H1 (cell line): ENCODE data around the gene AZGP1. TPM values are rescaled to one million over a fixed set of nuclear protein-coding genes. Genes with fewer than 3 reads are reported as not detected.

Experiments
- CTCF ChIA-PET: fragments of 300-600 bp; sonication (Branson Sonifier 250); formaldehyde crosslinking; loops from one replicate; lab custom pipeline; 2021; ENCODE audit not compliant: partially characterized antibody; lab: Charles Lee
- POLR2A ChIA-PET: fragments of 300-600 bp; sonication (Branson Sonifier 250); formaldehyde crosslinking; loops from one replicate; lab custom pipeline; 2021; ENCODE audit warnings: inconsistent platforms; ENCODE audit not compliant: partially characterized antibody; lab: Charles Lee
- DNase-seq, 2 experiments: peaks; one replicate each; pipeline versions ENCODE4 v3.0.0 to v3.0.0-alpha.2; 2010 to 2022; ENCODE audit warnings: low spot score in 2 of 2, low read depth in 1 of 2, mixed read lengths in 1 of 2
- FAIRE-seq: peaks from 2 replicates; lab custom pipeline; 2011; peaks lifted over from hg19 to GRCh38; lab: Jason Lieb, UNC
- H2AFZ ChIP-seq: 2 replicates; pipeline ENCODE4 v1.8.1; 2012; ENCODE audit warnings: low read length, inconsistent platforms
- H2AK5ac ChIP-seq: 2 replicates; pipeline ENCODE4 v1.6.1; 2013; ENCODE audit warnings: low read depth, low read length
- H2BK120ac ChIP-seq: replicated peaks from 2 replicates; pipeline ENCODE3; 2013; ENCODE audit warnings: low read depth, low read length, inconsistent platforms
- H2BK12ac ChIP-seq: 2 replicates; pipeline ENCODE4 v1.6.1; 2013; ENCODE audit warnings: low read depth, low read length
- H2BK15ac ChIP-seq: 2 replicates; pipeline ENCODE4 v1.6.1; 2013; ENCODE audit warnings: low read length
- H2BK20ac ChIP-seq: 2 replicates; pipeline ENCODE4 v1.6.1; 2013; ENCODE audit warnings: low read length
- H2BK5ac ChIP-seq: 2 replicates; pipeline ENCODE4 v1.6.1; 2013; ENCODE audit warnings: low read depth, low read length
- H3K14ac ChIP-seq: 2 replicates; pipeline ENCODE4 v1.6.1; 2013; ENCODE audit warnings: inconsistent platforms; ENCODE audit not compliant: insufficient read length
- H3K18ac ChIP-seq: 2 replicates; pipeline ENCODE4 v1.6.1; 2013; ENCODE audit warnings: low read length; ENCODE audit errors: extremely low read depth
- H3K23ac ChIP-seq: 2 replicates; pipeline ENCODE4 v1.6.1; 2013; ENCODE audit warnings: inconsistent platforms; ENCODE audit not compliant: insufficient read length
- H3K23me2 ChIP-seq: 2 replicates; pipeline ENCODE4 v1.6.1; 2013; ENCODE audit warnings: low read depth, low read length
- H3K27ac ChIP-seq: 2 replicates; pipeline ENCODE4 v1.6.1; 2011; ENCODE audit warnings: low read depth, low read length, inconsistent platforms
- H3K27me3 ChIP-seq, 4 experiments: replicated peaks in 1 of 4; 1 replicate in 1 of 4; 2 replicates in 3 of 4; pipeline versions ENCODE4 v1.6.1 to v1.8.1; 2011 to 2013; ENCODE audit warnings: low read length in 3 of 4, mild to moderate bottlenecking in 3 of 4, inconsistent platforms in 2 of 4, mixed read lengths in 2 of 4, moderate library complexity in 1 of 4; ENCODE audit not compliant: control insufficient read depth in 3 of 4, insufficient read depth in 3 of 4; ENCODE audit errors: extremely low read depth in 1 of 4
- H3K36me3 ChIP-seq, 4 experiments: 2 replicates each; pipeline versions ENCODE4 v1.6.1 to v1.8.1; 2011 to 2013; ENCODE audit warnings: mild to moderate bottlenecking in 4 of 4, low read length in 3 of 4, moderate library complexity in 2 of 4, control low read depth in 1 of 4, inconsistent platforms in 1 of 4; ENCODE audit not compliant: insufficient read depth in 4 of 4, control insufficient read depth in 2 of 4
- H3K4ac ChIP-seq: replicated peaks from 2 replicates; pipeline ENCODE3; 2013; ENCODE audit warnings: low read length, low read depth, mixed read lengths, inconsistent platforms; ENCODE audit not compliant: insufficient read length
- H3K4me1 ChIP-seq, 4 experiments: replicated peaks in 1 of 4; 1 replicate in 1 of 4; 2 replicates in 3 of 4; pipeline versions ENCODE4 v1.6.1 to v1.8.1; 2011 to 2013; ENCODE audit warnings: low read length in 3 of 4, inconsistent platforms in 2 of 4, mixed read lengths in 1 of 4; ENCODE audit not compliant: insufficient read depth in 4 of 4, control insufficient read depth in 3 of 4
- H3K4me2 ChIP-seq, 2 experiments: 2 replicates each; pipeline versions ENCODE4 v1.6.1 to v1.8.1; 2011 to 2013; ENCODE audit warnings: low read depth in 2 of 2, low read length in 2 of 2, control low read depth in 1 of 2, inconsistent platforms in 1 of 2, mild to moderate bottlenecking in 1 of 2; ENCODE audit not compliant: insufficient read depth in 1 of 2
- H3K4me3 ChIP-seq, 4 experiments: fragments of 200-600, 300-600 bp in 1 of 4; sonication (generic), shearing (Covaris generic), sonication (Bioruptor Twin) in 1 of 4; 2 replicates each; pipeline versions ENCODE4 v1.5.1 to v1.8.1; 2011 to 2016; ENCODE audit warnings: low read length in 4 of 4, low read depth in 3 of 4, control low read depth in 2 of 4, inconsistent platforms in 2 of 4, mild to moderate bottlenecking in 2 of 4, mixed read lengths in 1 of 4, moderate library complexity in 1 of 4; ENCODE audit not compliant: insufficient read depth in 2 of 4; ENCODE audit errors: extremely low read depth in 1 of 4
- H3K56ac ChIP-seq: replicated peaks from 2 replicates; pipeline ENCODE3; 2013; ENCODE audit warnings: low read depth, mild to moderate bottlenecking, mixed read lengths, low read length, inconsistent platforms; ENCODE audit not compliant: insufficient read length
- H3K79me1 ChIP-seq: 2 replicates; pipeline ENCODE4 v1.6.1; 2013; ENCODE audit warnings: low read depth, low read length, control low read depth
- H3K79me2 ChIP-seq, 2 experiments: 2 replicates each; pipeline versions ENCODE4 v1.6.1 to v1.8.1; 2012 to 2013; ENCODE audit warnings: low read length in 2 of 2, mild to moderate bottlenecking in 2 of 2, inconsistent platforms in 1 of 2; ENCODE audit not compliant: insufficient read depth in 2 of 2, control insufficient read depth in 1 of 2
- H3K9ac ChIP-seq, 4 experiments: replicated peaks in 1 of 4; 1 replicate in 1 of 4; 2 replicates in 3 of 4; pipeline versions ENCODE4 v1.6.1 to v1.8.1; 2011 to 2013; ENCODE audit warnings: low read depth in 3 of 4, low read length in 3 of 4, control low read depth in 2 of 4, mild to moderate bottlenecking in 2 of 4, moderate library complexity in 2 of 4, inconsistent platforms in 1 of 4; ENCODE audit errors: extremely low read depth in 1 of 4
- H3K9me3 ChIP-seq, 2 experiments: 2 replicates each; pipeline versions ENCODE4 v1.6.1 to v1.8.1; 2012 to 2013; ENCODE audit warnings: mild to moderate bottlenecking in 2 of 2, moderate library complexity in 2 of 2, control low read depth in 1 of 2, inconsistent platforms in 1 of 2, low read depth in 1 of 2, low read length in 1 of 2, mixed read lengths in 1 of 2; ENCODE audit not compliant: insufficient read depth in 2 of 2
- H4K20me1 ChIP-seq, 2 experiments: replicated peaks in 1 of 2; 2 replicates each; pipeline versions ENCODE3 to v1.8.1; 2011 to 2013; ENCODE audit warnings: inconsistent platforms in 2 of 2, low read length in 2 of 2, mild to moderate bottlenecking in 1 of 2; ENCODE audit not compliant: insufficient read depth in 2 of 2, control insufficient read depth in 1 of 2
- H4K5ac ChIP-seq: 2 replicates; pipeline ENCODE4 v1.6.1; 2013; ENCODE audit warnings: low read length, low read depth, mixed read lengths, inconsistent platforms; ENCODE audit not compliant: insufficient read length
- H4K8ac ChIP-seq: 2 replicates; pipeline ENCODE4 v1.8.0; 2013; ENCODE audit warnings: mild to moderate bottlenecking, moderate library complexity, low read length, inconsistent platforms; ENCODE audit not compliant: insufficient read depth; ENCODE audit errors: extremely low read depth
- H4K91ac ChIP-seq: replicated peaks from 2 replicates; pipeline ENCODE3; 2013; ENCODE audit warnings: low read length, mixed read lengths, inconsistent platforms; ENCODE audit not compliant: insufficient read length
- CTCF ChIP-seq, 3 experiments: IDR thresholded peaks; 1 replicate in 2 of 3; 2 replicates in 1 of 3; pipeline versions ENCODE4 v1.5.1 to v1.6.1; 2011; ENCODE audit warnings: low read length in 3 of 3, mild to moderate bottlenecking in 3 of 3, inconsistent platforms in 2 of 3, low read depth in 1 of 3, moderate library complexity in 1 of 3; ENCODE audit not compliant: insufficient read depth in 1 of 3; ENCODE audit errors: control extremely low read depth in 1 of 3
- JUN ChIP-seq: IDR thresholded peaks from 2 replicates; pipeline ENCODE4 v1.6.1; 2011; ENCODE audit warnings: low read depth, mild to moderate bottlenecking, improper control_type of control experiment, low read length
- JUND ChIP-seq: IDR thresholded peaks from 2 replicates; pipeline ENCODE4 v1.6.1; 2011; ENCODE audit warnings: mild to moderate bottlenecking, improper control_type of control experiment, low read length
- MAX ChIP-seq: IDR thresholded peaks from 2 replicates; pipeline ENCODE4 v1.6.1; 2012; ENCODE audit warnings: inconsistent platforms
- SAP30 ChIP-seq: fragments of 300-600 bp; sonication (generic); IDR thresholded peaks from 2 replicates; pipeline ENCODE4 v1.7.1; 2012; ENCODE audit warnings: low read length, moderate library complexity, mild to moderate bottlenecking, inconsistent platforms; ENCODE audit not compliant: insufficient read depth, insufficient replicate concordance
- SIRT6 ChIP-seq: IDR thresholded peaks from one replicate; pipeline ENCODE4 v1.7.1; 2012; ENCODE audit warnings: low read length, inconsistent platforms
- SP1 ChIP-seq: IDR thresholded peaks from 2 replicates; pipeline ENCODE4 v1.6.1; 2011; ENCODE audit warnings: low read depth, low read length
- SP4 ChIP-seq: IDR thresholded peaks from 2 replicates; pipeline ENCODE4 v1.6.1; 2012; ENCODE audit warnings: low read length, inconsistent platforms
- TBP ChIP-seq: IDR thresholded peaks from 2 replicates; pipeline ENCODE4 v1.6.1; 2011; ENCODE audit warnings: low read depth, low read length, improper control_type of control experiment
- YY1 ChIP-seq: IDR thresholded peaks from 2 replicates; pipeline ENCODE4 v1.6.1; 2011; ENCODE audit warnings: low read depth, mild to moderate bottlenecking, low read length
- WGBS, 2 experiments: shearing (Covaris generic) in 1 of 2; methylation state at CpG; one replicate each; pipeline versions ENCODE4 v1.1.6 to v1.1.7; 2013 to 2015; ENCODE audit warnings: low lambda C conversion rate in 2 of 2, mixed read lengths in 2 of 2, inconsistent platforms in 1 of 2, low coverage in 1 of 2, missing lambda C conversion rate in 1 of 2; ENCODE audit not compliant: insufficient replicate concordance in 2 of 2, insufficient coverage in 1 of 2, insufficient read length in 1 of 2; ENCODE audit errors: extremely low coverage in 1 of 2, missing lambda C conversion rate in 1 of 2; 5-methylcytosine and 5-hydroxymethylcytosine counted together
- polyA plus RNA-seq, 7 experiments: library from polyadenylated mRNA; depleted of rRNA in 3 of 7; stranded (reverse) in 5 of 7; unstranded in 2 of 7; fragments of >200 nt in 5 of 7; fragments of 200-250 nt in 2 of 7; gene quantifications; 1 replicate in 5 of 7; 2 replicates in 1 of 7; 4 replicates in 1 of 7; pipeline versions ENCODE4 v1.2.1 to v1.2.3, GENCODE V29; 2011 to 2013; ENCODE audit warnings: missing spikeins in 2 of 7, mixed read lengths in 2 of 7
- total RNA-seq: library from RNA; stranded (reverse); fragmentation: NEBNext Ultra II Directional; extraction: Animal tissue kit (Norgen Biotek cat#: 25700); gene quantifications from 2 replicates; pipeline ENCODE4 v1.2.1, GENCODE V29; 2021

The AZGP1 gene
- total and polyA plus RNA-seq, 2 of the 8 experiments (the other 6 are each of a cell fraction or from before 2014, with no cell fraction given), result 0.52 to 0.68 TPM

GRCh38 chr7:99992330-99993038 is 16.7 kb upstream of the AZGP1 start:
- H3K4me3 ChIP-seq, result no peak overlapping the region
- no peaks in the 10 kb centered on the region for H3K9me3 ChIP-seq
- H4K8ac ChIP-seq, result no peak overlapping the region
- H3K79me2 ChIP-seq, result no peaks in the 10 kb centered on the region
- H3K9ac ChIP-seq, result no peak overlapping the region
- H2AK5ac ChIP-seq, result no peak overlapping the region
- 86% methylated on average over 21 of the region's 21 CpGs; no CpG with 5 or more reads in 1 of the 2 experiments for WGBS, 2 experiments
- no peak overlapping the region for H4K91ac ChIP-seq
- no peaks in the 10 kb centered on the region; the same call in 1 of the 2 replicates for H3K23me2 ChIP-seq
- H3K56ac ChIP-seq, result no peak overlapping the region
- H2BK20ac ChIP-seq, result no peak overlapping the region
- no peak overlapping the region for H3K14ac ChIP-seq
- no peaks in the 10 kb centered on the region for H4K20me1 ChIP-seq
- no peak overlapping the region for H2BK15ac ChIP-seq
- H3K36me3 ChIP-seq, result no peaks in the 10 kb centered on the region
- H3K23ac ChIP-seq, result no peak overlapping the region
- no peak overlapping the region for H2BK120ac ChIP-seq
- H3K27ac ChIP-seq, result no peak overlapping the region
- peaks cover 0 to 4% (median 2%) of the 10 kb centered on the region in 4 experiments; a peak in 3 of 7 replicates for H3K4me1 ChIP-seq
- no peak for FAIRE-seq
- no peak overlapping the region; the same call in 1 of the 2 replicates for H2AFZ ChIP-seq
- H3K79me1 ChIP-seq, result no peaks in the 10 kb centered on the region
- H4K5ac ChIP-seq, result no peak overlapping the region
- H2BK5ac ChIP-seq, result no peak overlapping the region
- no peaks in the 10 kb centered on the region; a peak in 2 of 7 replicates for H3K27me3 ChIP-seq
- no peak overlapping the region for H3K18ac ChIP-seq
- no peak overlapping the region for H3K4ac ChIP-seq
- 0 out of 2 replicates have a peak overlapping the region, but pooled peaks have one; percentile 9 for H2BK12ac ChIP-seq
- TF ChIP-seq YY1 (no peak), TBP (no peak), MAX (no peak), JUN (no peak), SP1 (no peak), SIRT6 (no peak), SAP30 (no peak), SP4 (no peak), CTCF (IDR thresholded peaks at IDR 0.05; ENCODE audit: control extremely low read depth in 1 of 3, insufficient read depth in 1 of 3, low read depth in 1 of 3, low read length in 3 of 3) (no peak), JUND (no peak)
- ChIA-PET CTCF (interaction anchor here (0.6 to 12.1 kb wide), 16 partner anchors 11 to 478 kb away, joined by 3 to 241 read pairs (median 4); partner anchors contain the start of genes AZGP1, GJC3, TRIM4 and ZKSCAN1), POLR2A (interaction anchor here (0.8 to 2.5 kb wide), 7 partner anchors 12 to 87 kb away, joined by 3 to 7 read pairs (median 4); no protein-coding TSS in a partner anchor)
- H3K4me2 ChIP-seq, result no peak overlapping the region
- DNase-seq, result no peak
